ACC112 (cell line): ENCODE data around the gene PHTF2.
"Not testable (repeated sequence)": the region's sequence is repeated elsewhere in the genome, so short reads cannot be mapped to it uniquely, and the experiment has no call there.

Experiments used
- H2AFZ ChIP-seq: fragments of 200-600 bp; sonication (generic); one replicate; pipeline ENCODE4 v1.6.0; 2017; ENCODE audit warnings: antibody characterized with exemption, low read length; ENCODE audit not compliant: unreplicated experiment
- H3K27ac ChIP-seq: fragments of 200-600 bp; sonication (generic); 2 replicates; pipeline ENCODE4 v1.5.1; 2014; ENCODE audit warnings: low read depth, mild to moderate bottlenecking, antibody characterized with exemption, low read length, moderate library complexity
- H3K27me3 ChIP-seq: fragments of 200-600 bp; sonication (generic); 2 replicates; pipeline ENCODE4 v1.6.1; 2014; ENCODE audit warnings: mild to moderate bottlenecking, antibody characterized with exemption, low read length, moderate library complexity, mixed read lengths; ENCODE audit not compliant: insufficient read depth
- H3K36me3 ChIP-seq: fragments of 200-600 bp; sonication (generic); 2 replicates; pipeline ENCODE4 v1.6.1; 2016; ENCODE audit warnings: mild to moderate bottlenecking, antibody characterized with exemption, low read length, moderate library complexity, mixed read lengths; ENCODE audit not compliant: insufficient read depth
- H3K4me1 ChIP-seq: fragments of 200-600 bp; sonication (generic); one replicate; pipeline ENCODE4 v1.6.1; 2016; ENCODE audit warnings: low read length, mixed read lengths; ENCODE audit not compliant: insufficient read depth, unreplicated experiment, control insufficient read depth
- H3K4me3 ChIP-seq: fragments of 200-600 bp; sonication (generic); 2 replicates; pipeline ENCODE4 v1.5.1; 2014; ENCODE audit warnings: mild to moderate bottlenecking, low read depth, low read length
- H3K79me2 ChIP-seq: fragments of 200-600 bp; sonication (generic); one replicate; pipeline ENCODE4 v1.6.0; 2016; ENCODE audit warnings: low read length; ENCODE audit not compliant: control insufficient read depth, unreplicated experiment, insufficient read depth

PHTF2 gene

DNA sequence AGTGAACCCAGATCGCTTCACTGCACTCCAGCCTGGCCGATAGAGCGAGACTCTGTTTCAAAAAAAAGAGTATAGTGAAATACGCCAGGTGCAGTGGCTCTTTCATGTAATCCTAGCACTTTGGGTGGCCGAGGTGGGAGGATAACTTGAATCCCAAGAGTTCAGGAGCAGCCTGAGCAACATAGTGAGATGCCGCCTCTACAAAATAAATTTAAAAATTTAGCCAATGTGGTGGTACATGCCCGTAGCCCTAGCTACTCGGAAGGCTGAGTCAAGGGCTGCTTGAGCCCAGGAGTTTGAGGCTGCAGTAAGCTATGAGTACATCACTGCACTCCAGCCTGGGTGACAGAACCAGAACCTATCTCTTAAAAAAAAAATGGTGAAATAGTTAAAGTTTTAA lies 28.3 kb upstream of the PHTF2 start:
- no peak overlapping the region for H3K27ac ChIP-seq
- H2AFZ ChIP-seq, result no peak overlapping the region
- peaks cover 7% of the 10 kb centered on the region; the same call in 1 of the 2 replicates for H3K36me3 ChIP-seq
- no peaks in the 10 kb centered on the region for H3K27me3 ChIP-seq
- H3K79me2 ChIP-seq, result no peaks in the 10 kb centered on the region
- no peaks in the 10 kb centered on the region for H3K4me1 ChIP-seq
- no peak overlapping the region for H3K4me3 ChIP-seq

DNA sequence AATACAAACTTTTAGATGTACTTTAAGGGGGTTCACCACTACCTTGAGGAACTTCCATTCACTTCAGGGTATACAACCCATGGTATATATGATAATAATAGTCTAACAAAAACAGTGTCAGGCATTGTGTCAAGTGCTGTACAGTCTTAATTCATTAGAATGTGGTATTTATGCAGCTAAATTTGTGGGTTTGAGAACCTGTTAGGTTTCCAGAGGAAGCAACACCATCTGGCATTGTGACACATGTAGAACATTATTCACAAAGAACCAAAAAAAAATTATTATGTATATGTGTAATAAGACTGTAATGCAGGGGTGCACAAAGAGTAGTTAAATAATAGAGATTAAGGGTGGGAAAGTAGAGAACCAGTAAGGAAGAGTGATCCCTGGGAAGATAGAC lies 26.7 kb upstream of the PHTF2 start:
- no peaks in the 10 kb centered on the region for H3K27me3 ChIP-seq
- H3K79me2 ChIP-seq, result no peaks in the 10 kb centered on the region
- no peak overlapping the region for H3K27ac ChIP-seq
- H2AFZ ChIP-seq, result no peak overlapping the region
- H3K4me3 ChIP-seq, result no peak overlapping the region
- H3K36me3 ChIP-seq, result peaks cover 18% of the 10 kb centered on the region
- H3K4me1 ChIP-seq, result no peaks in the 10 kb centered on the region

DNA sequence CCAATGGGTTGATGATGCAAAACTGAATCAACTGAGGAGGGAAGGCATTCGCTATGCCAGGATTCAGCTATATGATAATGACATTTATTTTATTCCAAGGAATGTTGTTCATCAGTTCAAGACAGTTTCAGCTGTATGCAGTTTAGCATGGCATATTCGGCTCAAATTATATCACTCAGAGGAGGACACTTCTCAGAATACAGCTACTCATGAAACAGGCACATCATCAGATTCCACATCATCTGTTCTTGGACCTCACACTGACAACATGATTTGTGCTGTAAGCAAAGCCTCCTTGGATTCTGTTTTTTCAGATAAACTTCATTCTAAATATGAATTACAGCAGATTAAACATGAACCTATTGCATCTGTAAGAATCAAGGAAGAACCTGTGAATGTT lies 20.0 kb upstream of the PHTF2 start:
- Histone ChIP-seq H3K36me3 (peaks cover 23% of the 10 kb centered on the region), H3K79me2 (no peaks in the 10 kb centered on the region), H3K4me1 (no peaks in the 10 kb centered on the region), H2AFZ (no peak overlapping the region), H3K27ac (no peak overlapping the region), H3K27me3 (no peaks in the 10 kb centered on the region), H3K4me3 (no peak overlapping the region)

DNA sequence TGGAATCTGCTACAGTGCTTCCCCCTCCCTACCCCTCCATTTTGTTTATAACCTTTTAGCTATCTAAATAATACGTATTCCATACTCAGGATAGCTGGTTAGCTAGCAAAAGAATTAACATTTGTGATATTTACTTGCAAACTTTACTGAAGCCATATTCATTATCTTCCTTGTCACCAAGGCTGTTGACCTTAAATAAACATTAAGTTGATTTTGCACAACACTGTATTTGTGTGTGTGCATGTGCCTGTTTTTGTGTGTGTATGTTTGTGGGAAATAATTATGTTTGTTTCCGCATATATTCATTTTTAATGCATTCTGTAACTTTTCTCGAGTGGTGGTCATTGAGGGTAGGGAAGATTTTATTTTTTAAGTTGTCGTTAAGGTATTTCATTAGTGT lies 16.2 kb upstream of the PHTF2 start:
- Histone ChIP-seq H3K27ac (no peak overlapping the region), H3K79me2 (no peaks in the 10 kb centered on the region), H2AFZ (no peak overlapping the region), H3K27me3 (no peaks in the 10 kb centered on the region), H3K36me3 (peaks cover 12% of the 10 kb centered on the region), H3K4me1 (no peaks in the 10 kb centered on the region), H3K4me3 (no peak overlapping the region)

- H3K36me3 ChIP-seq, result peaks cover 8% of the 10 kb centered on the region
- no peak overlapping the region for H3K4me3 ChIP-seq
- no peak overlapping the region for H3K27ac ChIP-seq
These were observed 15.5 kb upstream of the PHTF2 start for GRCh38 chr7:77783111-77783510.

DNA sequence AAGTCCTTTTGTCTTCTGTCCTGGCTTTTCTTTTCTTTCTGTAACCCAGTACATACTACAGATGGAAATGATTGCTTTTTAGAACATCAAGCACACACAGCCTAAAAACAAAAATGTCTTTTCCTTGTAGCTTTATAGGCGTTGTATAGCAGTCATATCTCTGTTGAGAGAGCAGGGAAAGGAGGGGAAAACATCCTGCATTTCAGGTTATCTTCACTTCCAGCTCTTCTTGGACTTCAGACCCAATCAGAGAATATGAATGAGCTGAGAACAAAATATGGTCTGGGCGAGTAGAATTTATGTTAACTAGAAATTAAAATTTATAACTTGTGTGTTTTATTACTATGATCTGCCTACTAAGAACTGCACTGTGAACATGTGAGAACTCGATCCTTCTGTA lies 15.0 kb upstream of the PHTF2 start:
- no peaks in the 10 kb centered on the region for H3K4me1 ChIP-seq
- peaks cover 4% of the 10 kb centered on the region for H3K36me3 ChIP-seq
- H3K27me3 ChIP-seq, result no peaks in the 10 kb centered on the region
- no peak overlapping the region for H3K4me3 ChIP-seq
- no peaks in the 10 kb centered on the region for H3K79me2 ChIP-seq
- H2AFZ ChIP-seq, result no peak overlapping the region
- no peak overlapping the region for H3K27ac ChIP-seq

More at GRCh38 chr7:77783111-77783510, 15.5 kb upstream of the PHTF2 start:
- Histone ChIP-seq H2AFZ (no peak overlapping the region), H3K4me1 (no peaks in the 10 kb centered on the region), H3K79me2 (no peaks in the 10 kb centered on the region), H3K27me3 (no peaks in the 10 kb centered on the region)

DNA sequence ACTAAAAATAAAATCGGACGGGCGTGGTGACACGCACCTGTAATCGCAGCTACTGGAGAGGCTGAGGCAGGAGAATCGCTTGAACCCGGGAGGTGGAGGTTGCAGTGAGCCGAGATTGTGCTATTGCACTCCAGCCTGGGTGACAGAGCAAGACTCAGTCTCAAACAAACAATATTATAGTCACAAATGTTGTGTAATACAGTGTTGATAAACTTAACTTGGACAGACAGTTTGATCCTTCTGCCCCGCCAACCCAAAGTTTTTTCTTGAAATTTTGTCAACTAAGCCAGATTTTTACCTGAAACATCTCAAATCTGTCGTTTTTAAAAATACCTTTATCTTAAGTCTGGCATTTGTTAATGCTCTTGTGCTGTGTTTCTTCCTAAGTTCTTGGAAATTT lies 14.1 kb upstream of the PHTF2 start:
- H3K79me2 ChIP-seq, H2AFZ ChIP-seq, H3K4me1 ChIP-seq, H3K27me3 ChIP-seq, H3K27ac ChIP-seq, H3K4me3 ChIP-seq, H3K36me3 ChIP-seq: not testable (repeated sequence)

DNA sequence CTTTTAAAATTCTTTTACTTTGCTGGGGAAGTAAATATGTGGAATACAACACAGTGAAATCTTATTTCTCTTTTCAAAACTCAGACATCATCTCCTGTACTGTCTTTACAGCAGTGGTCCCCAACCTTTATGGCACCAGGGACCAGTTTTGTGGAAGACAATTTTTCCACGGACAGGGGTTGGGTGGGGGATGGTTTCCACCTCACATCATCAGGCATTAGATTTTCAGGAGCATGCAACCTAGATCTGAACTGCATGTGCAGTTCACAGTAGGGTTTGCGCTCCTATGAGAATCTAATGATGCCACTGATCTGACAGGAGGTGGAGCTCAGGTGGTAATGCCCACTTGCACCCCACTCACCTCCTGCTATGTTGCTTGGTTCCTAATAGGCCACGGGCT lies 12.6 kb upstream of the PHTF2 start:
- H3K79me2 ChIP-seq, result no peaks in the 10 kb centered on the region
- no peak overlapping the region for H3K27ac ChIP-seq
- H3K4me1 ChIP-seq, result no peaks in the 10 kb centered on the region
- H2AFZ ChIP-seq, result no peak overlapping the region
- no peaks in the 10 kb centered on the region for H3K27me3 ChIP-seq
- no peak overlapping the region for H3K4me3 ChIP-seq
- no peaks in the 10 kb centered on the region; the same call in 1 of the 2 replicates for H3K36me3 ChIP-seq

DNA sequence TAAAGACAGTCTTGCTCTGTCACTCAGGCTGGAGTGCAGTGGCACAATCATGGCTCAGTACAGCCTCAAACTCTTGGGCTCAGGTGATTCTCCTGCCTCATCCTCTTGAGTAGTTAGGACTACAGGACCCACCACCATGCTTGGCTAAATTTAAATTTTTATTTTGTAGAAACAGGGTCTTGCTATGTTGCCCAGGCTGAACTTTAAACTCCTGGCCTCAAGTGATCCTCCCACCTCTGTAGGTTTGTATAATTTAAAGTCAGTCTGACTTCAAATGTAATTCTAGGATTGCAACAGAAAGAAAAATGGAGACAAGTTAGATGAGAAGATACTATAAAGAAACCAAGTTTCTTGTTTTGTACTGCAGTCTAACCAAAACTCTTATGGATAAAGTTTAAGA lies 11.8 kb upstream of the PHTF2 start:
- no peaks in the 10 kb centered on the region for H3K27me3 ChIP-seq
- H3K27ac ChIP-seq, result no peak overlapping the region
- H2AFZ ChIP-seq, result no peak overlapping the region
- no peaks in the 10 kb centered on the region for H3K4me1 ChIP-seq
- no peaks in the 10 kb centered on the region for H3K79me2 ChIP-seq
- no peaks in the 10 kb centered on the region; the same call in 1 of the 2 replicates for H3K36me3 ChIP-seq
- no peak overlapping the region for H3K4me3 ChIP-seq

DNA sequence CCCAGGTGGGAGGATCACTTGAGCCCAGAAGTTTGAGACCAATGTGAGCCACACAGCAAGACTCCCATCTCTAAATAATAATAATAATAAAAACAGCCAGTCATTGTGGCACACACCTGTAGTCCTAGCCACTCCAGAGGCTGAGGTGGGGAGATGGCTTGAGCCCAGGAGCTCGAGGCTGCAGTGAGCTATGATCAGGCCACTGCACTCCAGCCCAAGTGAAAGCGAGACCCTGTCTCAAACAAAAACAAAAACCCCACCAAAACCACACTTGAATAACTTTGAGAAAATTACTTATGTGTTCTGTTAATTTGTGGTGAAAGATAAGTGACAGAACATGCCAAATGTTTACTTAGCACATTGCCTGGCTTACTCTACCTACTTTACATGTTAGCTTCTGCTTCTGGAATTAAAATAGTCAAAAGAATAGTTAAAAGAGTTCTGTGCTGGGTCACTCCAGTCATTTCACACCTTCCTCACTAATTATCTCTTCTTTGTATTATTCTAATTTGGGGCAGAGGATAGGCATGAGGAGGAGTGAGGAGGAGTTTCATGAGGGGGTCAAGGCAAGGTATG lies 10.2 kb upstream of the PHTF2 start:
- Histone ChIP-seq H3K4me1 (no peaks in the 10 kb centered on the region), H3K27me3 (no peaks in the 10 kb centered on the region), H3K36me3 (no peaks in the 10 kb centered on the region), H3K79me2 (no peaks in the 10 kb centered on the region), H2AFZ (no peak overlapping the region), H3K27ac (no peak overlapping the region), H3K4me3 (no peak overlapping the region)

DNA sequence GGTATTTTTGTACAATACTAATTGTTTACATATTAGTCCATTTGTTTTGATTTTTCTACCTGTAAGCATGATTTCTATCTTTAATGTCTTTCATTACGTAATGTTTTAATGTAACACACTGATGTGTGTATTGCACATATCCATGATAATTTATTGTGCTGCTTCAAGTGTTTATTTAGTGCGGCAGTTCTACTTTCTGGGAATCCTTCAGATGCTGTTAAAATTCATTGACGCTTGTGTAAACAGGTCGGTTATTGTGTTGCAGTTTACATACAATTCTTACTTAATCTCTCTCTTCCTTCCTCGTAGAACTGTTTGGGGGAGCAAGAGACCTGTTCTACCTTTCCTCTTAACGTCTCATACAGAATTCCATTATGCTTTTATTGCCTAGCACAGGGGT lies 7.2 kb upstream of the PHTF2 start:
- no peak overlapping the region for H3K4me3 ChIP-seq
- no peak overlapping the region for H2AFZ ChIP-seq
- H3K27ac ChIP-seq, result no peak overlapping the region

More for the DNA sequence above, 7.2 kb upstream of the PHTF2 start:
- Histone ChIP-seq H3K4me1 (peaks cover 3% of the 10 kb centered on the region), H3K27me3 (no peaks in the 10 kb centered on the region), H3K79me2 (peaks cover 25% of the 10 kb centered on the region), H3K36me3 (peaks cover 7% of the 10 kb centered on the region; the same call in 1 of the 2 replicates)
